ENCODE data around the gene RBM39. TPM values are rescaled to one million over a fixed set of nuclear protein-coding genes. Genes with fewer than 3 reads are reported as not detected.
A peak's percentile ranks its signal among the peaks of the same experiment; 100 is the strongest.

Gene RBM39
- total and polyA plus RNA-seq, 9 of the 15 experiments (the other 6 are each of a cell fraction or from before 2014, with no cell fraction given), result 143 to 319 (median 228) TPM

GRCh38 chr20:35699127-35699956 lies 42.7 kb downstream of the RBM39 start, which contains the start of the genes NFS1 and ROMO1 (continued):
- TF ChIP-seq MTA2 (IDR thresholded peaks at IDR 0.05; ENCODE audit: low read depth) (peak; percentile 71), ZNF184 (CRISPR knock-in tag; IDR thresholded peaks at IDR 0.05) (no peak), SMAD3 (CRISPR knock-in tag; conservative IDR thresholded peaks at IDR 0.05) (no peak), ZC3H11A (IDR thresholded peaks at IDR 0.05; ENCODE audit: low read depth, low read length) (no peak), PHB (CRISPR knock-in tag; IDR thresholded peaks at IDR 0.05) (no peak; the same call in 1 of the 2 replicates), MAFK (IDR thresholded peaks at IDR 0.05; ENCODE audit: low read length) (no peak), ZFP36 (IDR thresholded peaks at IDR 0.05; ENCODE audit: low read depth, low read length, partially characterized antibody) (no peak), NRF1 (conservative IDR thresholded peaks at IDR 0.05 in 1 of 2, IDR thresholded peaks at IDR 0.05 in 1 of 2) (peak; percentile 90 to 91), CBX2 (IDR thresholded peaks at IDR 0.05; ENCODE audit: insufficient read depth, low read length, poor library complexity, severe bottlenecking) (no peak), RBM25 (IDR thresholded peaks at IDR 0.05; ENCODE audit: low read depth, low read length, severe bottlenecking) (no peak), POLR2AphosphoS2 (IDR thresholded peaks at IDR 0.05; ENCODE audit: low read length) (no peak), BCOR (IDR thresholded peaks at IDR 0.05) (no peak), PYGO2 (tag; IDR thresholded peaks at IDR 0.05) (no peak), ARID3B (CRISPR knock-in tag; IDR thresholded peaks at IDR 0.05; ENCODE audit: borderline replicate concordance) (no peak), NFIC (IDR thresholded peaks at IDR 0.05) (peak; percentile 38), REST (IDR thresholded peaks at IDR 0.05; ENCODE audit: borderline replicate concordance) (peak; percentile 51), REST (CRISPR knock-in tag; IDR thresholded peaks at IDR 0.05; ENCODE audit: low read depth) (no peak), ZNF12 (CRISPR knock-in tag; IDR thresholded peaks at IDR 0.05) (no peak), GATAD2A (IDR thresholded peaks at IDR 0.05) (no peak)
- TF ChIP-seq, protein P1, sequence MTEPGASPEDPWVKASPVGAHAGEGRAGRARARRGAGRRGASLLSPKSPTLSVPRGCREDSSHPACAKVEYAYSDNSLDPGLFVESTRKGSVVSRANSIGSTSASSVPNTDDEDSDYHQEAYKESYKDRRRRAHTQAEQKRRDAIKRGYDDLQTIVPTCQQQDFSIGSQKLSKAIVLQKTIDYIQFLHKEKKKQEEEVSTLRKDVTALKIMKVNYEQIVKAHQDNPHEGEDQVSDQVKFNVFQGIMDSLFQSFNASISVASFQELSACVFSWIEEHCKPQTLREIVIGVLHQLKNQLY (CRISPR knock-in tag; conservative IDR thresholded peaks at IDR 0.05), result no peak
